Measurements from ENCODE around the gene PSEN2. TPM values are rescaled to one million over a fixed set of nuclear protein-coding genes. Genes with fewer than 3 reads are reported as not detected.

Gene PSEN2
- total RNA-seq, 6 donors from 2014 or later, result 31.2 to 70.9 (median 37.6) TPM

- Histone ChIP-seq H3K4me3 (no peak overlapping the region), H3K27ac (no peak overlapping the region), H3K4me1 (peaks cover 23 to 27% (median 25%) of the 10 kb centered on the region in 4 donors), H3K9me3 (no peaks in the 10 kb centered on the region), H3K27me3 (no peaks in the 10 kb centered on the region), H3K36me3 (no peaks in the 10 kb centered on the region)
- no peak for ATAC-seq (ENCODE audit: low FRiP score in 2 of 2)
- WGBS, 2 donors, result 79 to 87% methylated on average over 9 of the region's 9 CpGs
- no peak for DNase-seq
- TF ChIP-seq EP300 (IDR thresholded peaks at IDR 0.05) (no peak), CTCF (IDR thresholded peaks at IDR 0.05) (no peak), POLR2A (IDR thresholded peaks at IDR 0.05) (no peak), POLR2AphosphoS5 (IDR thresholded peaks at IDR 0.05) (no peak)
Measured at GRCh38 chr1:226825037-226825745, 45.2 kb upstream of the PSEN2 start.

- Histone ChIP-seq H3K36me3 (no peaks in the 10 kb centered on the region), H3K4me1 (peaks cover 22 to 26% (median 24%) of the 10 kb centered on the region in 4 donors), H3K9me3 (no peaks in the 10 kb centered on the region), H3K27me3 (no peaks in the 10 kb centered on the region), H3K27ac (no peak overlapping the region), H3K4me3 (no peak overlapping the region)
- TF ChIP-seq POLR2A (IDR thresholded peaks at IDR 0.05) (no peak), CTCF (IDR thresholded peaks at IDR 0.05) (no peak), EP300 (IDR thresholded peaks at IDR 0.05) (no peak), POLR2AphosphoS5 (IDR thresholded peaks at IDR 0.05) (no peak)
- ATAC-seq (ENCODE audit: low FRiP score in 2 of 2) (no peak), DNase-seq (no peak)
- 98 to 100% methylated on average over 2 to 3 of the region's 3 CpGs for WGBS, 2 donors
Measured at GRCh38 chr1:226825746-226826100, 44.7 kb upstream of the PSEN2 start.

- H3K9me3 ChIP-seq, result no peaks in the 10 kb centered on the region
- H3K27me3 ChIP-seq, result no peaks in the 10 kb centered on the region
- H3K27ac ChIP-seq, result peak overlapping the region in 3 of 4 donors; percentile 69 to 88 (median 80)
- peaks cover 17 to 20% (median 19%) of the 10 kb centered on the region in 4 donors for H3K4me1 ChIP-seq
- TF ChIP-seq EP300 (IDR thresholded peaks at IDR 0.05), result no peak
- TF ChIP-seq CTCF (IDR thresholded peaks at IDR 0.05), result no peak
- no peak for TF ChIP-seq POLR2A (IDR thresholded peaks at IDR 0.05)
- TF ChIP-seq POLR2AphosphoS5 (IDR thresholded peaks at IDR 0.05), result no peak
- H3K36me3 ChIP-seq, result no peaks in the 10 kb centered on the region
- WGBS, 2 donors, result 94 to 98% methylated on average over 17 to 19 of the region's 19 CpGs
- H3K4me3 ChIP-seq, result no peak overlapping the region
- ATAC-seq (ENCODE audit: low FRiP score in 2 of 2) (peak in 1 of 2 donors; percentile 52), DNase-seq (no peak)
Measured at GRCh38 chr1:226826479-226827261, 43.7 kb upstream of the PSEN2 start.

- Histone ChIP-seq H3K4me1 (peaks cover 12 to 15% (median 13%) of the 10 kb centered on the region in 4 donors), H3K36me3 (no peaks in the 10 kb centered on the region), H3K4me3 (peak overlapping the region in 2 of 4 donors; percentile 5 to 22), H3K27me3 (no peaks in the 10 kb centered on the region), H3K9me3 (no peaks in the 10 kb centered on the region), H3K27ac (peak overlapping the region; percentile 69 to 88 (median 78))
- ATAC-seq (ENCODE audit: low FRiP score in 2 of 2) (peak; percentile 49 to 91), DNase-seq (peak in 1 of 2 donors; percentile 60)
- 24 to 46% methylated on average over 9 to 11 of the region's 11 CpGs for WGBS, 2 donors
- no peak for TF ChIP-seq CTCF (IDR thresholded peaks at IDR 0.05)
- no peak for TF ChIP-seq POLR2A (IDR thresholded peaks at IDR 0.05)
- no peak for TF ChIP-seq POLR2AphosphoS5 (IDR thresholded peaks at IDR 0.05)
- no peak for TF ChIP-seq EP300 (IDR thresholded peaks at IDR 0.05)
Measured at GRCh38 chr1:226827458-226827857, 43.0 kb upstream of the PSEN2 start.

All from upper lobe of left lung (tissue), 6 donors.